Measurements from ENCODE around the gene RSPH10B2.
"Not testable (repeated sequence)": the region's sequence is repeated elsewhere in the genome, so short reads cannot be mapped to it uniquely, and the experiment has no call there.

The RSPH10B2 gene

DNA sequence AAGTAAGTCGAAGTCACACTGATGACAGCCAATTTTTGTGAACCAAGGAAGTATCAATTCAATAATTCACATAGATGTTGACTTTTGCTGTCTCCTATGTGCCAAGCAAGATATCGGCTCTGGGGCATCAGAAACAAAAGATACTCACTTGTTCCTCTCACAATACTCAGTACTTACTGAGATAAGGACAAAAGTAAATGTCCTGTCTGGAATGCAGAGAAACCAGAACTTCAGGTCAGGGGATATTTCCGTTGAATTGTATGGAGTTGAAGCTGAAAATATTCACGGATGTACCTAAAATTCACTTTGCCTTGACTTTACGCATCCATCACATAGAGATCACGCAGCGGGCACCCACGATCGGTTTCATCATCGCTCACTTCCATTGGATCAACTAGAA, 83.2 kb downstream of the RSPH10B2 start:
- DNase-seq, result not testable (repeated sequence)

DNA sequence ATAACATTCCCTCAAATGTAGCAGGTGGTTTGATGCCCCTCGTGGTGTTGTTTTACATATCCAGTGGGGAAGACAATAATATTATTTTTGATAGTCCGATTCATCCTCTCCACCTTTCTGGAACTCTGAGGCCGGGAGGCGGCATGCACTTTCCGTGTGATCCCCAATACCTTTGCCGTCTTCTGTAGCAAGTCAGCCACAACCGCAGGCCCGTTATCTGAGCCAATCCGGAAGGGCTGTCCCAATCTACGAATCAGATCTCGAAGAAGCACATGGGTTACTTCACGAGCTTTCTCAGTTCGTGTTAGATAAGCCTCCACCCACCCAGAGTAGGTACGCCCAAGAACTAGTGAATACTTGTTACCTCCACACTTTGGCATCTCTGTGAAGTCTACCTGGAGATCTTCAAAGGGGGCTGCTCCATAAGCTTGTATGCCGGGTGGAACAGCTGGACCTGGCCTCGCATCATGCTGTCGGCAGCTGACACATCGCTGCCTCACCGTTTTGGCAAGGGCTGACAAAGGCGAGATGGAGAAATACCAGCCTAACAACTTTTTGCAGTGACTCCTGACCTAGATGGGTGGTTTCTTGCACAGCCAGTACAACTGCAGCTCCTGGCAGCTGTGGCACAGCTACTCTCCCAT, 88.5 kb downstream of the RSPH10B2 start:
- not testable (repeated sequence) for DNase-seq

DNA sequence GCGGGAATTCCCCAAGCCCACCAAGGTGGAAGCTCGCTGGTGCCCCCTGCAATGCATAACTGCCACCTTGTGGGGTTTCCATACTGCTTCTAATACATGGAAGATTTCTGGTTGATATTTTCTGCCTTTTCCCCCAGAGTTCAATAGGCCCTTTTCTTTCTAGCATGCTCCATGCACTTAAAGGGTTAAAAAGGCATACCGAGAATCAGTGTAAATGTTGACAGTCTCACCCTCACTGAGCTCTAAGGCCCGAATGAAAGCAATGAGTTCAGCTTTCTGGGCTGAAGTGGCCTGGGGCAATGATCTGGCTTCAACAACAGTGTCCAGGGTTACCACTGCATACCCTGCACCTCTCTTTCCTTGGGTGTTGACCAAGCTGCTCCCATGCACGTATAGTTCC, 89.2 kb downstream of the RSPH10B2 start:
- DNase-seq, result not testable (repeated sequence)

DNA sequence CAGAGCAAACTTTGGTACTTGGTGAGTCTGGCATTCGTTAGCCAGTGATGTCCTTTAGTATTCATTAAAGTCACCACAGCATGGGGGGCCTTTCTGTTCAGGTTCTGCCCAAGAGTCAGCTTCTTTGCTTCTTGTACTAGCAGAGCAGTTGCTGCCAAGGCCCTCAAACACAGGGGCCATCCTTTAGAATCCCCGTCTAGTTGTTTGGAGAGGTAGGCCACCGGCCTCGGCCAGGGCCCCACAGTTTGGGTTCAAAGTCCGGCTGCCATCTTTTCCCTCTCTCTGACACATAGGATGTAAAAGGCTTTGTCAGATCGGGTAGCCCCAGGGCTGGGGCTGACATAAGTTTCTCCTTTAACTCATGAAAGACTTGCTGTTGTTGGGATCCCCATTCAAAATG, 89.8 kb downstream of the RSPH10B2 start:
- not testable (repeated sequence) for DNase-seq

DNA sequence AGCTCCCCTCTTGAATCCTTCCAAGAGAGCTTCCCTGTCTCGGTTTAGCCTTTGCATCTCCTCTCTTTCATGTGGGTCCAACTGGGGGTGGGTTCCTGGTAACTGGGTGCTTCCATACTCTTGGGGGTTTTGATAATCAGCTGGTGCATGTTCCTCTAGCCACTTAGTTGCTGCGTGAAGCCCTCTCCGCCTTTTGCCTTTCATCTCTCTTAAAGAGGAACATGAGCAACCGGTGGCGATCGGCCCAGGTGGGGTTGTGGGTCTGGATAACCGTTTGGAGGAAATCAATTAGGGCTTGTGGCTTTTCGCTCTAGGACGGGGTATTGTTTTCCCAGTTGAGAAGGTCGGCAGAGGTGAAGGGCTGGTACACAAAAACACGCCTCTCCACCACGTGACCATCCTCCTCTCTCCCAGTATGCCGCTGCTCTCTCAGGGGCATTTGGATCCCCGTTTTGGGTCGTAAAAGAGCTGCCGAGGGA, 92.1 kb downstream of the RSPH10B2 start:
- DNase-seq, result not testable (repeated sequence)

DNA sequence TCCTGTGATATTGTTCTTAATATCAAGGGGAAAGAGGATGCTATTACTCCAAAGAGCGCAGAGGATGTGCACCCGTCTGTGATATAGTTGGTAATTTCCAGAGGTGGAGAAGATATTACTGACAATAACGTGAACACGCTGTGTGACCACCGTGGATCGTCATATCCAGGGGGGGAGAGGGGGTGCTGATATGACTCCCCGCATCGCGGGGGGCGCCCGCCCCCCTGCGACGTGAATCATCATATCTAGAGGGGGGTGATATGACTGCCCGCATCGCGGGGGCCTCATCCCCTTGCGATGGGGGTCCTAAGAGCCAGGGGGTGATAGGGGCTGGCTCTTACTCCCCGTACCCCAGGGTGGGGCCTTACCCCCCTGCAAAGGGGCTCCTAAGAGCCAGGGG, 93.8 kb downstream of the RSPH10B2 start:
- DNase-seq, result not testable (repeated sequence)

All from anterior cingulate cortex (tissue), 58 donors.